ENCODE data around the gene DLX1. TPM values are rescaled to one million over a fixed set of nuclear protein-coding genes. Genes with fewer than 3 reads are reported as not detected.

Gene DLX1
- total and polyA plus RNA-seq, 9 of the 15 experiments (the other 6 are each of a cell fraction or from before 2014, with no cell fraction given) = 1.9 to 26.2 (median 9.6) TPM

- peak; percentile 35; the same call in 1 of the 2 replicates for TF ChIP-seq ZBTB40 (IDR thresholded peaks at IDR 0.05)
- no peak for TF ChIP-seq ZBTB40 (CRISPR knock-in tag; IDR thresholded peaks at IDR 0.05)
- 0 out of 2 replicates have a peak, but pooled peaks have one; percentile 15 for TF ChIP-seq AFF4 (CRISPR knock-in tag; IDR thresholded peaks at IDR 0.05)
- TF ChIP-seq, protein P1, sequence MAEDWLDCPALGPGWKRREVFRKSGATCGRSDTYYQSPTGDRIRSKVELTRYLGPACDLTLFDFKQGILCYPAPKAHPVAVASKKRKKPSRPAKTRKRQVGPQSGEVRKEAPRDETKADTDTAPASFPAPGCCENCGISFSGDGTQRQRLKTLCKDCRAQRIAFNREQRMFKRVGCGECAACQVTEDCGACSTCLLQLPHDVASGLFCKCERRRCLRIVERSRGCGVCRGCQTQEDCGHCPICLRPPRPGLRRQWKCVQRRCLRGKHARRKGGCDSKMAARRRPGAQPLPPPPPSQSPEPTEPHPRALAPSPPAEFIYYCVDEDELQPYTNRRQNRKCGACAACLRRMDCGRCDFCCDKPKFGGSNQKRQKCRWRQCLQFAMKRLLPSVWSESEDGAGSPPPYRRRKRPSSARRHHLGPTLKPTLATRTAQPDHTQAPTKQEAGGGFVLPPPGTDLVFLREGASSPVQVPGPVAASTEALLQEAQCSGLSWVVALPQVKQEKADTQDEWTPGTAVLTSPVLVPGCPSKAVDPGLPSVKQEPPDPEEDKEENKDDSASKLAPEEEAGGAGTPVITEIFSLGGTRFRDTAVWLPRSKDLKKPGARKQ (CRISPR knock-in tag; IDR thresholded peaks at IDR 0.05) = no peak
- 0 out of 2 replicates have a peak, but pooled peaks have one; percentile 19 for TF ChIP-seq ZNF449 (CRISPR knock-in tag; IDR thresholded peaks at IDR 0.05)
- TF ChIP-seq HCFC1 (IDR thresholded peaks at IDR 0.05; ENCODE audit: low read depth, low read length) = no peak
- no peak; the same call in 1 of the 2 replicates for TF ChIP-seq ZNF384 (IDR thresholded peaks at IDR 0.05; ENCODE audit: low read depth, low read length)
- no peak for TF ChIP-seq ZNF146 (CRISPR knock-in tag; IDR thresholded peaks at IDR 0.05; ENCODE audit: unreplicated experiment)
- TF ChIP-seq ZBTB1 (CRISPR knock-in tag; IDR thresholded peaks at IDR 0.05; ENCODE audit: borderline replicate concordance, low read depth) = no peak
Measured at GRCh38 chr2:172048508-172049503, 36.5 kb upstream of the DLX1 start (continued).

Measured in K562 (cell line).